ENCODE measurements around the gene ESR1. TPM values are rescaled to one million over a fixed set of nuclear protein-coding genes. Genes with fewer than 3 reads are reported as not detected.
A peak's percentile ranks its signal among the peaks of the same experiment; 100 is the strongest.

Gene ESR1
- total RNA-seq, 2 donors from 2014 or later, result 0.16 to 0.37 TPM

DNA sequence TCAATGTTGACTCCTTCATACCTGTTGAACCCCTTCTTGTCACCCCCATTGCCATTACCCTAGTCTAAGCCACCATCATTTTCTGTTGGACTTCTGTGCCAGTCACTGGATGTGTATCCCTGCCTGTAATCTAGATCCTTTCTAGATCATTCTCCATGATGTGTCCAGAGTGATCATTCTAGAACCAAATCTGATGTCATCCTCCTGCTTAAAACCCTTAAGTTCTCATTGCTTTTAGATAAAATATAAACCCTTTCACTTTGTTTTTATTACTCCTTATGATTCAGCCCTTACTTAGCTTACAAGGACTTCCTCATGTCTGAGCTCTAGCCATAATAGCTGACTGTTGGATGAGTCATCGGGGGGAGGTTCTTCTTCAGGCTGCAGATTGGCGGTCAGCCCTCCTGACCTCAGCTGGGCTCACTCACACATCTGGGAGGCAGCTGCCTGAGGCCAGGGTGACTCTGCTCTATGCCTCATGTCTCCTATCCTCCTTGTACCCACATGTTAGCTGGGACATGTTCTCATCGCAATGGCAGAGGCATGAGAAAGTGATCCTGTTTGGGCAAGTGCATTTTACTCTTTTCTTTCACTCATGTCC is 287.6 kb downstream of the ESR1 start:
- intact Hi-C loops (cut with DNase I), result no loop called here
- Histone ChIP-seq H3K4me1 (no peaks in the 10 kb centered on the region), H3K27ac (peak overlapping the region; percentile 57), H3K4me3 (no peak overlapping the region), H3K9me3 (no peaks in the 10 kb centered on the region), H3K9ac (ENCODE audit: low read depth in 2 of 2, low read length in 2 of 2) (no peak overlapping the region), H3K27me3 (no peaks in the 10 kb centered on the region), H3K36me3 (no peaks in the 10 kb centered on the region)
- DNase-seq, result peak; percentile 68
- TF ChIP-seq, protein P1, sequence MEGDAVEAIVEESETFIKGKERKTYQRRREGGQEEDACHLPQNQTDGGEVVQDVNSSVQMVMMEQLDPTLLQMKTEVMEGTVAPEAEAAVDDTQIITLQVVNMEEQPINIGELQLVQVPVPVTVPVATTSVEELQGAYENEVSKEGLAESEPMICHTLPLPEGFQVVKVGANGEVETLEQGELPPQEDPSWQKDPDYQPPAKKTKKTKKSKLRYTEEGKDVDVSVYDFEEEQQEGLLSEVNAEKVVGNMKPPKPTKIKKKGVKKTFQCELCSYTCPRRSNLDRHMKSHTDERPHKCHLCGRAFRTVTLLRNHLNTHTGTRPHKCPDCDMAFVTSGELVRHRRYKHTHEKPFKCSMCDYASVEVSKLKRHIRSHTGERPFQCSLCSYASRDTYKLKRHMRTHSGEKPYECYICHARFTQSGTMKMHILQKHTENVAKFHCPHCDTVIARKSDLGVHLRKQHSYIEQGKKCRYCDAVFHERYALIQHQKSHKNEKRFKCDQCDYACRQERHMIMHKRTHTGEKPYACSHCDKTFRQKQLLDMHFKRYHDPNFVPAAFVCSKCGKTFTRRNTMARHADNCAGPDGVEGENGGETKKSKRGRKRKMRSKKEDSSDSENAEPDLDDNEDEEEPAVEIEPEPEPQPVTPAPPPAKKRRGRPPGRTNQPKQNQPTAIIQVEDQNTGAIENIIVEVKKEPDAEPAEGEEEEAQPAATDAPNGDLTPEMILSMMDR (IDR thresholded peaks at IDR 0.05), result no peak

DNA sequence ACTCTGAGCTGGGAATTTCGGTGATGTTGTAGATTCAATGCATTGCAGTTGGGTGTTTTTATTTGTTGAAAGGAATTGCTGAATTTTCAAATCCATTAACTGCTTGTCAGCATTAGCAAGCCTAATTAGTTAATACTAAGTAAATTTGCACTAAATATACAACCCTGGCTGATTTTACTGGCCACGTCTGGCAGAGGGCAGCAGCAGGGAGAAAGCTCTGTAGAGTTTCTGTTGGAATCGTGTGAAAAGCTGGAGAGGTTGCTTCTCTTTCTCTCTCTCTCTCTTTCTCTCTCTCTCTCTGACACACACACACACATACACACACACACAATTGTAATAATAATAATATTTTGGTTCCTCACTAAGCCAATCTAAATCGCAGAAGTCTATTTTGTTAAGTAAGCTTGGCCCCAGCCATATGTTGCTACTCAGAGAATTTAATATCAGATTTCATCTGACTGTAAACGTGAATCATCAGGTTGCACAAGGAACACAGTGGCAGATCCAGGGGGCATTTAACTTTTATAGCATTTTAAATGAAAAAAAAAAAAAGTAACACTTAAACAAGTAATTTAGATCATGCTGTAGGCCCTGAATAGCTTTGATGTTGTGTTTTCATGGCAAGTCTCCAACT is 289.5 kb downstream of the ESR1 start:
- Histone ChIP-seq H3K27ac (no peak overlapping the region), H3K27me3 (no peaks in the 10 kb centered on the region), H3K36me3 (no peaks in the 10 kb centered on the region), H3K9ac (ENCODE audit: low read depth in 2 of 2, low read length in 2 of 2) (no peak overlapping the region), H3K9me3 (no peaks in the 10 kb centered on the region), H3K4me3 (no peak overlapping the region), H3K4me1 (no peaks in the 10 kb centered on the region)
- TF ChIP-seq, protein P1 (IDR thresholded peaks at IDR 0.05), result no peak
- intact Hi-C loops (cut with DNase I), result no loop called here
- no peak for DNase-seq

DNA sequence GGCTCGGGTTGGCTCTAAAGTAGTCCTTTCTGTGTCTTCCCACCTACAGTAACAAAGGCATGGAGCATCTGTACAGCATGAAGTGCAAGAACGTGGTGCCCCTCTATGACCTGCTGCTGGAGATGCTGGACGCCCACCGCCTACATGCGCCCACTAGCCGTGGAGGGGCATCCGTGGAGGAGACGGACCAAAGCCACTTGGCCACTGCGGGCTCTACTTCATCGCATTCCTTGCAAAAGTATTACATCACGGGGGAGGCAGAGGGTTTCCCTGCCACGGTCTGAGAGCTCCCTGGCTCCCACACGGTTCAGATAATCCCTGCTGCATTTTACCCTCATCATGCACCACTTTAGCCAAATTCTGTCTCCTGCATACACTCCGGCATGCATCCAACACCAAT is 291.2 kb downstream of the ESR1 start:
- H3K27me3 ChIP-seq, result no peaks in the 10 kb centered on the region
- no peak overlapping the region for H3K27ac ChIP-seq
- TF ChIP-seq, protein P1 (IDR thresholded peaks at IDR 0.05), result no peak
- H3K36me3 ChIP-seq, result no peaks in the 10 kb centered on the region
- DNase-seq, result no peak
- H3K4me1 ChIP-seq, result no peaks in the 10 kb centered on the region
- no peaks in the 10 kb centered on the region for H3K9me3 ChIP-seq
- H3K4me3 ChIP-seq, result no peak overlapping the region
- intact Hi-C loops (cut with DNase I), result no loop called here
- no peak overlapping the region for H3K9ac ChIP-seq (ENCODE audit: low read depth in 2 of 2, low read length in 2 of 2)

DNA sequence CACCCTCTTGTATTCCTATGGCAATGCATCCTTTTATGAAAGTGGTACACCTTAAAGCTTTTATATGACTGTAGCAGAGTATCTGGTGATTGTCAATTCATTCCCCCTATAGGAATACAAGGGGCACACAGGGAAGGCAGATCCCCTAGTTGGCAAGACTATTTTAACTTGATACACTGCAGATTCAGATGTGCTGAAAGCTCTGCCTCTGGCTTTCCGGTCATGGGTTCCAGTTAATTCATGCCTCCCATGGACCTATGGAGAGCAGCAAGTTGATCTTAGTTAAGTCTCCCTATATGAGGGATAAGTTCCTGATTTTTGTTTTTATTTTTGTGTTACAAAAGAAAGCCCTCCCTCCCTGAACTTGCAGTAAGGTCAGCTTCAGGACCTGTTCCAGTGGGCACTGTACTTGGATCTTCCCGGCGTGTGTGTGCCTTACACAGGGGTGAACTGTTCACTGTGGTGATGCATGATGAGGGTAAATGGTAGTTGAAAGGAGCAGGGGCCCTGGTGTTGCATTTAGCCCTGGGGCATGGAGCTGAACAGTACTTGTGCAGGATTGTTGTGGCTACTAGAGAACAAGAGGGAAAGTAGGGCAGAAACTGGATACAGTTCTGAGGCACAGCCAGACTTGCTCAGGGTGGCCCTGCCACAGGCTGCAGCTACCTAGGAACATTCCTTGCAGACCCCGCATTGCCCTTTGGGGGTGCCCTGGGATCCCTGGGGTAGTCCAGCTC is 292.1 kb downstream of the ESR1 start:
- H3K9me3 ChIP-seq, result no peaks in the 10 kb centered on the region
- no peak overlapping the region for H3K4me3 ChIP-seq
- intact Hi-C loops (cut with DNase I), result no loop called here
- no peak for DNase-seq
- TF ChIP-seq, protein P1 (IDR thresholded peaks at IDR 0.05), result no peak
- no peaks in the 10 kb centered on the region for H3K36me3 ChIP-seq
- no peak overlapping the region for H3K27ac ChIP-seq
- H3K4me1 ChIP-seq, result no peaks in the 10 kb centered on the region
- no peaks in the 10 kb centered on the region for H3K27me3 ChIP-seq
- H3K9ac ChIP-seq (ENCODE audit: low read depth in 2 of 2, low read length in 2 of 2), result no peak overlapping the region

DNA sequence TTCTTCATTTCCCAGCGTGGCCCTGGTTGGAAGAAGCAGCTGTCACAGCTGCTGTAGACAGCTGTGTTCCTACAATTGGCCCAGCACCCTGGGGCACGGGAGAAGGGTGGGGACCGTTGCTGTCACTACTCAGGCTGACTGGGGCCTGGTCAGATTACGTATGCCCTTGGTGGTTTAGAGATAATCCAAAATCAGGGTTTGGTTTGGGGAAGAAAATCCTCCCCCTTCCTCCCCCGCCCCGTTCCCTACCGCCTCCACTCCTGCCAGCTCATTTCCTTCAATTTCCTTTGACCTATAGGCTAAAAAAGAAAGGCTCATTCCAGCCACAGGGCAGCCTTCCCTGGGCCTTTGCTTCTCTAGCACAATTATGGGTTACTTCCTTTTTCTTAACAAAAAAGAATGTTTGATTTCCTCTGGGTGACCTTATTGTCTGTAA is 292.7 kb downstream of the ESR1 start:
- H3K36me3 ChIP-seq, result no peaks in the 10 kb centered on the region
- DNase-seq, result peak; percentile 27
- intact Hi-C loops (cut with DNase I), result no loop called here
- no peak overlapping the region for H3K4me3 ChIP-seq
- H3K4me1 ChIP-seq, result no peaks in the 10 kb centered on the region
- no peak overlapping the region for H3K9ac ChIP-seq (ENCODE audit: low read depth in 2 of 2, low read length in 2 of 2)
- TF ChIP-seq, protein P1 (IDR thresholded peaks at IDR 0.05), result no peak
- H3K27me3 ChIP-seq, result no peaks in the 10 kb centered on the region
- no peaks in the 10 kb centered on the region for H3K9me3 ChIP-seq
- H3K27ac ChIP-seq, result no peak overlapping the region

Data from colonic mucosa (tissue), 4 donors.